Fibroblast of lung (primary cell): ENCODE measurements around the gene CTR9.

ENCODE experiments used
- CTCF ChIP-seq, 2 donors: IDR thresholded peaks in 1 of 2; conservative IDR thresholded peaks in 1 of 2; 1 replicate in 1 of 2; 2 replicates in 1 of 2; pipeline ENCODE4 v1.5.1; 2011 to 2012; ENCODE audit warnings: low read length in 2 of 2, control low read depth in 1 of 2, inconsistent platforms in 1 of 2, low read depth in 1 of 2, mild to moderate bottlenecking in 1 of 2
- EZH2 ChIP-seq: IDR thresholded peaks from 2 replicates; pipeline ENCODE4 v1.5.1; 2012; ENCODE audit warnings: low read length, control low read depth, mild to moderate bottlenecking; ENCODE audit errors: missing control alignments

- TF ChIP-seq CTCF (conservative IDR thresholded peaks at IDR 0.05 in 1 of 2, IDR thresholded peaks at IDR 0.05 in 1 of 2; ENCODE audit: low read depth in 1 of 2, low read length in 2 of 2) (no peak), EZH2 (no peak)
These were observed 3.3 kb upstream of the CTR9 start for GRCh38 chr11:10747733-10748132.
